Activated CD8-positive, alpha-beta memory T cell treated with anti-CD3 and anti-CD28 coated beads, Interleukin-2, amount 50 U/mL, for 48 hours (primary cell): ENCODE results near the gene CAMK2G.

Experiments used
- DNase-seq: peaks from one replicate; pipeline ENCODE4 v3.0.0-alpha.2; 2020

CAMK2G gene

GRCh38 chr10:73878365-73878764 lies 4.0 kb upstream of the CAMK2G start:
- DNase-seq = no peak

DNA sequence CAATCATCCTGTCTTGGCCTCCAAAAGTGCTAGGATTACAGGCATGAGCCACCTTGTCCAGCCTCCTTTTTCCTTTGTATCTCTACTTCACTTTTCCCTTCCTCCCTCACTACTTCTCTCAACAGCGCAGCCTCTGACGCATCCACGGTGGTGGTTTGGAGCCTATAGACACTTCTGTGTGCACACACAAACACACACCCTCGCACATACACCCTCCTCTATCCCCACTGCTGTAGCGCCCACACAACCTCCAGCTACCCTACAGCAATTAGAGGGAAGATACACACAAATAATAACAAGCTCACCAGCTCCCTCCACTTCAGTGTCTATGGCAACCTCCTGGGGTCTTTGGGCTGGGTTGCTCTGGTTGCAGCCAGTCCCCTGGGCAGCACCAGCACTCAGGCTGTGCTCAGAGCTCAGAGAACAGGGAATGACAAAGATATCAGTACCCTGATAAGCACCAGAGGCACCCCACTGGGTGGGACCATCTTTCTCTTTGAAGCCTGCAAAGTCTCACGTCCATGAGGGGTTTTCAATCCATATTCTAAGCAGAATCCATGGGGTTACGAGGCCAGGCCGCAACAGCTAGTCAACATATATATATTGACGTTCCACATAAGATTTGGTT lies 3.3 kb upstream of the CAMK2G start:
- DNase-seq = no peak

GRCh38 chr10:73876971-73877370 lies 2.6 kb upstream of the CAMK2G start:
- no peak for DNase-seq

DNA sequence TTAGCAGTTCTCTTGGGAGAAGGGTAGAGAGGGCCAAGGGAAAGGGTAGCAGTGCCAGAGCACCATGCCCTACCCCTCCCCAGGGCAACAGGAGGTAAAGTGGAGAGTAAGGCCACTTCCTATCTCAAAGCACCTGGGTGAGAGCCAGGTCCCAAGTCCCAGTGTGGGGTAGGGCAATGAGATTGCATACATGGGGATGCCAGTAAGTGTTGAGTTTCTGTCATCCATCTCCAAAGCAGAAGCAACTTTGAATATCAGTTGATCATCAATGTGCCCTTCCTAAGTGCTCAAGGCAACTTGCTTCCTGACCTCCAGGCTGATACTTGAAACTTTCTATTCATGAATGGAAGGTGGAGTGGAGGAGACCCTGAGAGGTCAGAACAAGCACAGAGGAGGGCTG lies 2.2 kb upstream of the CAMK2G start:
- DNase-seq = peak; percentile 49

- peak; percentile 53 for DNase-seq
These were observed 1.8 kb upstream of the CAMK2G start for GRCh38 chr10:73876157-73876556.

- DNase-seq = no peak
These were observed 752 bp upstream of the CAMK2G start for GRCh38 chr10:73875139-73875475.

GRCh38 chr10:73873838-73874215 lies 528 bp downstream of the CAMK2G start:
- DNase-seq = no peak

- no peak for DNase-seq
These were observed 1.1 kb downstream of the CAMK2G start for GRCh38 chr10:73873142-73873837.

DNA sequence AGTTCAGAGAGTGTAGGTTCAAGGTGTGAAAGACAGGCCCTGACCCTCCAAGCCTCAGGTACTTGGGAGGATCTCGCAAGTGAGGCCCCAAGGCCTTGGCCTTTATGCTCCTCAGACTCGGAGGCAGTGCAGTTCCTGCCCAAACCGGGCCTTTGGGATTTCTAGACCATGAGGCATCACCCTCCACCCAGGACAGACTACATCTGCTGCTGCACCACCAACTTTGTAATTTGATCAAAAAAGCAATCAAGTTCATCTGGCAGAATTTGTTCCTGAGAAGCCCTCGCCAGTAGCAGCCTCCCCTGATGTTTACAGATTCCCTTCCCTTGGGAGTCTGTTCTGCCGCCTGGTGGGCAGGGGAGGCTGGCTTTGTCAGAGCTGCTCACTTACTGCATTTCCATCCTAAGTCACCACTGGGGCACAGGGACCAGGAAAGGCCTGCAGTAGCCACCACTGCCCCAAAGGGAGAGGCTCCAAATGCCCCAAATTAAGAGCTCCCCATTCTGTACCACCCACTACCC lies 2.1 kb downstream of the CAMK2G start:
- no peak for DNase-seq

GRCh38 chr10:73871295-73872189 lies 2.8 kb downstream of the CAMK2G start:
- no peak for DNase-seq

- no peak for DNase-seq
These were observed 5.6 kb downstream of the CAMK2G start for GRCh38 chr10:73868655-73869195.

DNA sequence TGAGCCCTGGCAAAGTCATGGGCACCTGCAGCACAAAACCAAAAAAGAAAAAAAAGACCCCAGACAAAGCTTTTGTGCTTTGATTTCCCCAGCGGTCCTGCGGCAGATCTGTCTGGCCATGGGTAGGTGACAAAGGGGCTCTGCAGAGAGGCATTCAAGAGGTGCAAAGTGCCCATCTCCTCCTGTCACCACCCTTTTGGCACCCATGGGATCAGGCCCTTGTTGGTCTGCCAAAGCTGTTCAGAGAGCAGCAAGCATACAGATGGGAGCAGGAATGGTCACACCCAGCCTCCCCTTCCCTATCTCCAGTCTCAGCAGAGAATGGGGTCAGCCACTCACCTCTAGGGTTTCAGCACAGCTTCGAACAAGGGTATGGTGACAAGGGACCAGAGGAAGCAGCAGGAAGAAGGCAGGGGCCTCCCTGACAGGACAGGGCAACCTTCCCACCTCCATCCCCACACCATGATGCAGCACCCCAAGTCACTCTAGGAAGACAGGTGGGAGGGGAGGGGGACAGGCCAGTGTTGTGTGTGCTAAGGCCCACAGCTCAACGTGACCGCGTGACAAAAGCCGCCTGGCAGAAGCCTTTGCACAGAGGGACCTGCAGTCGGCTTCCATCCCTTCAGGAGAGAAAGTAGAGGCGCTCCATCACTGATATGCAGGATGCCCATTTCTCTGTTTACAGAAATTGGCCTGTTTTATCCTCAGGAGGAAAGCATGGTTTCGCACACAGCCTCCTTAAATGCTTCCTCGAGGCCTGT lies 6.3 kb downstream of the CAMK2G start:
- no peak for DNase-seq

GRCh38 chr10:73867126-73867807 lies 7.1 kb downstream of the CAMK2G start:
- DNase-seq = no peak

DNA sequence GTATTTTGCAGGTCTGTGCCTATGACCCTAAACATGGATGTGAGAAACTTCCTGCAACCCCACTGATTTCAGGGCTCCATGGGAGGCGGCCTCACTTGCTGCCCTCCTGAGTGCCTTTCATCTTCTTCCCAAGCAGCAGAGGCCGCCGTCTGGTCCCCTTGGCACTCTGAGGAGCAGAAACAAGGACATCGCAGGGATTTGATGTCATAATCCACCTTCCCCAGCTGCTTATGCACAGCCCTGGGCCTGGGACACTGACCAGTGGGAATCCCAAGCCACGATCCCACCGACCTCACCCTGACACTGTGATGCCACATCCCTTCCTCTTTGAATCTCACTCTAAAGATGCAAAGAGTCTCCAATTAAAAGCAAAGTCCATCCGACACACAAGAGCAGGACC lies 7.7 kb downstream of the CAMK2G start:
- DNase-seq = no peak

- peak; percentile 68 for DNase-seq
These were observed 8.6 kb downstream of the CAMK2G start for GRCh38 chr10:73865459-73866442.

DNA sequence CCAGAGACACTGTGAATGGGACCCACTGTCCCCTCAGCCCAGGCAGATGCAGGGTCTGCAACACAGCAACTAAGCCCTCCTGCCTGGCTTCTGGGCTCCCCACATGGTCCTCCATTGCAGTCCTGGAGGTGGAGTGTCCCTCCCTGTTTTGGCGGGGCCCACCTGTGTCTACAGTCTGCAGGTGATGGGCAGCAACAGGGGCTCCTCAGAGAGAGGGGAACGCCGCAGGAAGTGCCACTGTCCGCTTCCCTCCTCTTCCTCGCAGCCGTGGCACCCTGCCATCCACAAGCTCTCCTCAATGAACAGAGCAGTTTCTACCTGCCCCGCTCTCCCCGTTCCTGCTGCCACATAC lies 9.3 kb downstream of the CAMK2G start:
- no peak for DNase-seq

GRCh38 chr10:73864229-73864628 lies 10.1 kb downstream of the CAMK2G start:
- no peak for DNase-seq

DNA sequence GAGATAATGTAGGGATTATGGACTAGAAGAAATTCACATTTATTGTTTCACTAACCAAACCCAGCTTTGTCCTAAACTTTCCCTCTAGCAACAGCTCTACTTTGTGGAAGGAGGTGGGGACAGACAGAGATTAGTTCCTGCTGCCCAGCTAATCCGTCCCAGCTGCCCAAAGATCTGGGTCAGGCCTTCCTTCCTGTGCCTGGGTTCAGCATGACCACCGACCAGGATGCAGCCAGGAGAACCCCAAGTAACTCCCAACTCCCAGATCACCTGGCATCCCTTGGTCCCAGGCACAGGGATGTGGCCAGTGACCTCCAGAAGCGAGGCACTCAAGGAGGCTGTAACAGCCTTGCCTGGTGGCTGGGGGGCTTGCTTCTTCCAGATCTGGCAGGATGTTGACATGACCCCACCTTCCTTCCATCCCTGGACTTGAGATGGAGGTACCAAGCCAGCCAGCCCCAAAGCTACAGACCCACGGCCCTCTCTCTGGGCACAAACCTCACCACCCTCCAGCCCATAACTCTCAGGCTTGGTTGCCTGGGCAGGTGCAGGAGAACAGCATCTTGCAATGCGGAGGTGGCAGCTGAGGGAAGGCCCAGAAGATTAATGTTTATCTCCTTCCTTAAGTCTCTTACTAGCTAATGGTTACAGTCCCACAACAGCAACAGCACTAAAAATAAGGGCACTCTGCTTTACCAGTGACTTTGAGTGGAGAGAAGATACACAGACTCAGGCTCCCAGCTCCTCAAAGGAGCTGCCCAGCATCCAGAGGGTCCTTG lies 11.1 kb downstream of the CAMK2G start:
- no peak for DNase-seq

- DNase-seq = no peak
These were observed 12.3 kb downstream of the CAMK2G start for GRCh38 chr10:73862011-73862410.
